Measurements from ENCODE around the gene KRTAP20-3.

KRTAP20-3 gene

DNA sequence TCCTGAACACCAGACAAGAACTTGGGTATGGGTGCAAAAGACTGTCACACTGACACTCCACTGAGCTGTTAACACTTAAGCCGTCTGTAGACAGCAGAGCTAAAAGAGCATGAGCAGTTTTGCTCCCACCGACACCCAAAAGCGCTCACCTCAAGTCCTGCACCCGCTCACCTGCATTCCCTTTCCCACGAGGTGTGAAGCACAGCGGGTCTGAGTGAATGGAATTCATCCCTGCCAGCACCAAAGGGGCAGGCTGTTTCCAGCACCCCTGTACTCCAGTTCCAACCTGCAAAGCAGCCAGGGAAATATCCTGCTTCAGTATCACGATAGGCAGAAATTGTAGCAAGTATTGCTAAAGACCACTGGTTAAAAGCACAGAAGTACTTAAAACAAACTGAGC is 47.2 kb downstream of the KRTAP20-3 start:
- no peak for FAIRE-seq
